H1 (cell line): ENCODE data around the gene NABP1. TPM values are rescaled to one million over a fixed set of nuclear protein-coding genes. Genes with fewer than 3 reads are reported as not detected.

Experiments
- CBX5 ChIP-seq: fragments of 300-800, 300-1000 bp; sonication (generic); IDR thresholded peaks from 2 replicates; pipeline ENCODE4 v1.7.1; 2016; ENCODE audit warnings: antibody characterized with exemption, low read length, low read depth
- EP300 ChIP-seq, 2 experiments: IDR thresholded peaks; 1 replicate in 1 of 2; 2 replicates in 1 of 2; pipeline ENCODE4 v1.6.1; 2011 to 2012; ENCODE audit warnings: low read depth in 2 of 2, low read length in 2 of 2, mild to moderate bottlenecking in 2 of 2, borderline replicate concordance in 1 of 2, inconsistent platforms in 1 of 2, moderate library complexity in 1 of 2
- POLR2A ChIP-seq, 2 experiments: IDR thresholded peaks; 1 replicate in 1 of 2; 2 replicates in 1 of 2; pipeline ENCODE4 v1.6.1; 2011; ENCODE audit warnings: low read depth in 2 of 2, low read length in 2 of 2, mild to moderate bottlenecking in 2 of 2; ENCODE audit errors: control extremely low read depth in 1 of 2
- SAP30 ChIP-seq: fragments of 300-600 bp; sonication (generic); IDR thresholded peaks from 2 replicates; pipeline ENCODE4 v1.7.1; 2012; ENCODE audit warnings: low read length, moderate library complexity, mild to moderate bottlenecking, inconsistent platforms; ENCODE audit not compliant: insufficient read depth, insufficient replicate concordance
- SIN3A ChIP-seq, 2 experiments: IDR thresholded peaks in 1 of 2; conservative IDR thresholded peaks in 1 of 2; 2 replicates each; pipeline ENCODE4 v1.6.1; 2011 to 2012; ENCODE audit warnings: low read length in 2 of 2, improper control_type of control experiment in 1 of 2, low read depth in 1 of 2, mild to moderate bottlenecking in 1 of 2
- SP1 ChIP-seq: IDR thresholded peaks from 2 replicates; pipeline ENCODE4 v1.6.1; 2011; ENCODE audit warnings: low read depth, low read length
- polyA plus RNA-seq, 7 experiments: library from polyadenylated mRNA; depleted of rRNA in 3 of 7; stranded (reverse) in 5 of 7; unstranded in 2 of 7; fragments of >200 nt in 5 of 7; fragments of 200-250 nt in 2 of 7; gene quantifications; 1 replicate in 5 of 7; 2 replicates in 1 of 7; 4 replicates in 1 of 7; pipeline versions ENCODE4 v1.2.1 to v1.2.3, GENCODE V29; 2011 to 2013; ENCODE audit warnings: missing spikeins in 2 of 7, mixed read lengths in 2 of 7
- total RNA-seq: library from RNA; stranded (reverse); fragmentation: NEBNext Ultra II Directional; extraction: Animal tissue kit (Norgen Biotek cat#: 25700); gene quantifications from 2 replicates; pipeline ENCODE4 v1.2.1, GENCODE V29; 2021

NABP1 gene
- total and polyA plus RNA-seq, 2 of the 8 experiments (the other 6 are each of a cell fraction or from before 2014, with no cell fraction given) = 0.63 to 4.8 TPM

GRCh38 chr2:191677646-191678436 lies at the start of gene NABP1 (continued):
- peak; percentile 19 to 82; a peak in 2 of 4 replicates for TF ChIP-seq SIN3A (conservative IDR thresholded peaks at IDR 0.05 in 1 of 2, IDR thresholded peaks at IDR 0.05 in 1 of 2; ENCODE audit: low read depth in 1 of 2, low read length in 2 of 2)
- TF ChIP-seq SAP30 = peak; percentile 40
- TF ChIP-seq CBX5 = no peak
- TF ChIP-seq SP1 = peak; percentile 58; the same call in 1 of the 2 replicates
- no peak for TF ChIP-seq EP300 (IDR thresholded peaks at IDR 0.05; ENCODE audit: borderline replicate concordance in 1 of 2, low read depth in 2 of 2, low read length in 2 of 2)
- peak; percentile 96 to 97 for TF ChIP-seq POLR2A (IDR thresholded peaks at IDR 0.05; ENCODE audit: control extremely low read depth in 1 of 2, low read depth in 2 of 2, low read length in 2 of 2)
